Cardiac ventricle fibroblast (primary cell): ENCODE results near the gene APOBEC4. TPM values are rescaled to one million over a fixed set of nuclear protein-coding genes. Genes with fewer than 3 reads are reported as not detected.

Source experiments
- total RNA-seq: library from RNA; depleted of rRNA; stranded (reverse); fragments of >200 nt; gene quantifications from 2 replicates; pipeline ENCODE4 v1.2.3, GENCODE V29; 2015

The APOBEC4 gene
- not detected in 2 replicates for total RNA-seq

GRCh38 chr1:183652547-183653461 lies at the start of gene APOBEC4:
APOBEC4 (minus strand) TSS chr1:183653316; CDS start chr1:183648781, 4,535 bp downstream.

DNA sequence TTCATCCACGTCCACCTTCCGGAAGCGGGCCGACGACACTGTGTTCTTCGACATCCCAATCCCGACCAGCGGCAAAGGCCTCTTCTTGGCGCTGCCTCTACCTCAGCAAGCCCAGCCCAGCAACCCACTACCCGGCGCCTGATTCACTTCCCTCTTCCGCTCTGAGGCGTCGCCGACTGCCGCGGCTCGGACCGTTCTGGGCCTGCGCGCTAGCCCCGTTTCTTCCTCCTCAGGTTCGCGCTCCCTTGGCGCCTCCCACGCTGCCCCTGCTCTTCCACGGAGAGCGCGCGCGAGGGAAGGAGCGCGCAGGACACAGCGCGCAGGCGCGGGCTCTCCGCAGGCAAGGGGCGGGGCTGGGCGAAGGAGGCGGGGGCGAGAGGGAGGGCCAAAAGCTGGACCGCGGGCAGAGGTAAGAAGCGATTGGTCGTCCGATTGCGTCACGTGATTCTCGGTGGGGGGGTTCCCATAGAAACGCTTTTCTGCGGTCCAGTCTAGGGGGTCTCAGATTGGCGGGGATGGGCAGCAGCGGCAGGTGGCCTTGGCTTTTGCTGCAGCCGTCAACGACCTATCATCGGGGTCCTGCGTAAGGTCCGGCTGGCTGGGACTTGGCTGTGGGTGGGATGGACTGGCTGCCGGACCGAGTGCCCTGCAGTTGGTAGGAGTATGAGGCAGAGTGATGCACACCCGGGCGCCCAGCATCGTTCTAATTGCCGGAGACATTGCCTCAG lies 17.3 kb downstream of the APOBEC4 start, which contains the start of gene ARPC5:
TSS of gene ARPC5 (minus strand) at position 178 of the 728 bp plus-strand sequence. CDS start at position 54, 124 bp downstream.

Other genes with a start within 250 kb of the APOBEC4 start
- gene NMNAT2, start 234.9 kb downstream of the APOBEC4 start, total RNA-seq: 7.9 and 8.0 TPM in 2 replicates
- 22.3 and 28.9 TPM in 2 replicates for gene SMG7, start 180.8 kb downstream of the APOBEC4 start, total RNA-seq
- not detected in 2 replicates for gene NCF2, start 62.9 kb downstream of the APOBEC4 start, total RNA-seq
- gene ARPC5, start 17.5 kb downstream of the APOBEC4 start, total RNA-seq: 75.8 and 90.8 TPM in 2 replicates
- 15.5 and 18.8 TPM in 2 replicates for gene RGL1, start 151.8 kb upstream of the APOBEC4 start, total RNA-seq